GM12801 (cell line): ENCODE measurements around the gene CXCR1.

Source experiments
- TF ChIP-seq, protein P1 (sequence below): IDR thresholded peaks from one replicate; pipeline ENCODE4 v1.5.1; 2011; ENCODE audit warnings: control low read depth; ENCODE audit not compliant: insufficient read length; ENCODE audit errors: extremely low read depth

The CXCR1 gene

GRCh38 chr2:218137514-218137913, 29.2 kb downstream of the CXCR1 start:
- TF ChIP-seq, protein P1, sequence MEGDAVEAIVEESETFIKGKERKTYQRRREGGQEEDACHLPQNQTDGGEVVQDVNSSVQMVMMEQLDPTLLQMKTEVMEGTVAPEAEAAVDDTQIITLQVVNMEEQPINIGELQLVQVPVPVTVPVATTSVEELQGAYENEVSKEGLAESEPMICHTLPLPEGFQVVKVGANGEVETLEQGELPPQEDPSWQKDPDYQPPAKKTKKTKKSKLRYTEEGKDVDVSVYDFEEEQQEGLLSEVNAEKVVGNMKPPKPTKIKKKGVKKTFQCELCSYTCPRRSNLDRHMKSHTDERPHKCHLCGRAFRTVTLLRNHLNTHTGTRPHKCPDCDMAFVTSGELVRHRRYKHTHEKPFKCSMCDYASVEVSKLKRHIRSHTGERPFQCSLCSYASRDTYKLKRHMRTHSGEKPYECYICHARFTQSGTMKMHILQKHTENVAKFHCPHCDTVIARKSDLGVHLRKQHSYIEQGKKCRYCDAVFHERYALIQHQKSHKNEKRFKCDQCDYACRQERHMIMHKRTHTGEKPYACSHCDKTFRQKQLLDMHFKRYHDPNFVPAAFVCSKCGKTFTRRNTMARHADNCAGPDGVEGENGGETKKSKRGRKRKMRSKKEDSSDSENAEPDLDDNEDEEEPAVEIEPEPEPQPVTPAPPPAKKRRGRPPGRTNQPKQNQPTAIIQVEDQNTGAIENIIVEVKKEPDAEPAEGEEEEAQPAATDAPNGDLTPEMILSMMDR = no peak

DNA sequence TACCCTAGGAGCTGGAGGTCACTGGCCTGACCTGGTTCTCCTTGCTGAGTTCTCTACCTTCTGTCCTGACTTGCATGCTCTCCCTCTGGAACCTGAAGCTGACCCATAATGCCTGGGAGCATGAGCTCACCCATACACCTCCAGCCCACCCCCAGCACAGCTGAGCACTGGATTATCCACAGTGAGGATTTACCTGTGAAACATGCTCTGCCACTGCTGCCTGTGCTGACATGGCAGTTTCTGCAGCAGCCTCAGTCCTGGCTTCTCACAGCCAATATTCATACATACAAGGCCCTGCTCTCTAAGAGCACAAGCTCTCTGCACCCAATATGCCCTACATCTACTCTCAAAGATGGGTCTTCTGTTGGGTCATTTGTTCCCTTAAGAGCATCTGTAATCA, 35.9 kb downstream of the CXCR1 start:
- TF ChIP-seq, protein P1 = no peak

GRCh38 chr2:218130377-218130776, 36.4 kb downstream of the CXCR1 start:
- TF ChIP-seq, protein P1 = no peak

DNA sequence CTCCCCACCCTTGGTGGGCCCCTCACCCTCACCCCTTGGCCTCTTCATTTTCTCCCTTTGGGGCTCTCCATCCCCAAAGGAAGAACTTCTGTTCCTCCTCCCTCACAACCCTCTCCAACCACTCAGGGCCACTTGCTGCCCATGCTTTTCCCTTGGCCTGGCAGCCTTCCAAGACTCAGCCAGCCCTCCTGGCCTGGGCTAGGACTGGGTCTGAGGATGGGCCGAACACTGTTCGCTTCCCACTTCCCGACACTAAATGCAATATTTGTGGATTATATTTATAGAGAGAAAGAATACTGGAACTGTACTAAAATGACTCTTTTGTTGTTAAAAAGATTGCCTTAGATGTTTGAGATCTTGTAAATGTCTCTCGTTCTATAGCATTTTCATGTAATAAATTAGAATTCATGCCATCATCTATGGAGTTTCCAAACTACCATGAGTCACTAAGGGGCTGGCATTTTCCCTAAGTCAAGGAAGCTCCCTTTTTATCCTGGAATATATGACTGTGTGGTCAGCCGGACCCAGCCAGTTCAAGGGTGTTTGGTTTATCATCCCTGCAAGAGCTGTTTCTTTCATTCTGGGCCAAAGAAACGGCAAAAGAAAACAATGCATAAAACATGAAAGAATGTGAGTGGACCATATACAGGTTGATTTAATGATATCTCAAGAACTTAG, 37.2 kb downstream of the CXCR1 start:
- TF ChIP-seq, protein P1 = no peak

DNA sequence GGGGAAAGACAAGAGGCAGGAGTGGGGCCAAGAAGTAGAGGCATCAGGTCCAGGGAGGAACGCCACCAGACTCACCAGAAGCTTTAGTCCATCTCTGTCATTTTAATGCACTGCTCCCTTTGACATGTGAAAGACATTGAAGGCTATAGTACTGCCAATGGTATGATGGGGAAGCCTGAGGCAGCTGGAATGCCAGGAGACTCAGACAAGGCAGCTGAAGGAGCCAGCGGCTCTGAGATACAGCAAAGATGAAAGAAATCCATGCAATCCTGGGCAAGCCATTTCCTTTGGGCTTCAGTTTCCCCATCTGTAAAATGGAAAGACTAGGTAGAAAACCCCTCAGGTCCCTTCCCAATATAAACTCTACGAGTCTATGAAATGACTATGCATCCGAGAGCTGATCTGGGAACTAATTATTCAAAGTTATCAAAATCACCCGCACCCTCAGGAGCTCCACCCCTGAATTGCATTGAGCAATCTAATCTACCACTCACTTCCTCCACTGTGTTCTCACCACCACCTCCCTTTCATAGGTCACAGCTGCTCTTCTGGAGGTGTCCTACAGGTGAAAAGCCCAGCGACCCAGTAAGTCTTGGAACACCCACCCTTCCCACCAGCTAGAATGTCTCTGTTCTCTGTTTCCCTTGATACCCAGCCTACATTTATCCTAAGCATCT, 37.8 kb downstream of the CXCR1 start:
- TF ChIP-seq, protein P1 = no peak

DNA sequence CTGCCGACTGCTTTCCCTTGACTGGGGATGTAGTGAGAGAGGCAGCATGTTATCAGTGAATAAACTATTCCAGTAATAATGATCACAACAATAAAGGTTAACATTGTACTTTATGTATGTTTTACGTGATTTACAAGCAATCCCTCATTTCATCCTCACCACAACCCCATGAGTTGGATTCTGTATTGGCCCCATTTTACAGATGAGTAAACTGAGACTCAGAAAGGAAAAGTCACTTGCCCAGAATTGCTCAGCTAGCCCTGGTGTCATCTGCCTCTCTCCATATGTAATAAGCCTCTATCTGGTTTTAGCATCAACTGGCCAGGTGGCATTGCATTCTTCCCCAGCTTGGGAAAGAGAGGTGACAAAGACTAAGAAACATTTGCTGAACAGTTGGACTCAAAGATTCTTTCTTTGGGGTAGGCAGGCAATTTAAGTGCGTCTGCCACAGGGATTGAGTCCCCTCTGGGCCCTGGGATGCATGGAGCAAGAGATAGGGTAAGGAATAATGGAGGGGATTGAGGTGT, 38.8 kb downstream of the CXCR1 start:
- TF ChIP-seq, protein P1 = no peak

GRCh38 chr2:218125626-218126080, 41.1 kb downstream of the CXCR1 start, which contains the start of gene CXCR2:
TSS of gene CXCR2 (plus strand) at chr2:218126028. CDS start at chr2:218134802, 8,774 bp downstream.
- TF ChIP-seq, protein P1 = no peak
